ENCODE results near the gene LTBP1. TPM values are rescaled to one million over a fixed set of nuclear protein-coding genes. Genes with fewer than 3 reads are reported as not detected.

LTBP1 gene
- total and polyA plus RNA-seq, 10 of the 15 experiments (the other 5 are each of a cell fraction or from before 2014, with no cell fraction given): 0.01 to 0.28 (median 0.12) TPM; not detected in 2

DNA sequence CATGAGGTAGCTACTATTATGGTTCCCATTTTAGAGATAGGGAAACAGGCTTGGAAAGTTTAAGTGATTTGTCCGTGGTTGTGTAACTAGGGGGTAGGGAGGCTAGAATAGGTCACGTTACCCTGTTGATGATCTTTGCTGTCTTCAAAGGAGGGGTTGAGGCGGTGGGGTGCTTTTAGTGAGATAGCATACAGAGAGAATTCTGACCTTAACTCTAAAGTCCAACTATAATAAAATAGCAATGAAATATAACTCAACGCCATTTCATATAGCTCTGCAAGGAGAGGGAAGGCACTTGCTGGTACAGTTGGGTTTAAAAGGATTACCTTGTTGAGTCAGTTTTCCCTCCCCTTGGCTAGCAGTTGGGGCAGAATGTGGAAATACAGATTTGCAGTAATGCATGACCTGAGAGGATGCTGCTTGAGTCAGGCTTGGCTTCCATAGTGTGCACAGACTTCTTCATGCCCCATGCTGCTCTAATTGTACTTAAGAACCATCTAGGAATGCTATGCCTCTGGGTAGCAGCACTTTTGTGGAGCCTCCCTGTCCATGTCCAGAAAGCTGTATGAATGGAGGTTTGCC lies 143.9 kb downstream of the LTBP1 start:
- CTCF ChIA-PET: interaction anchor here (1.1 kb wide), 1 partner anchor 12 kb away, joined by 3 read pairs; no protein-coding TSS in a partner anchor
- Histone ChIP-seq H3K27me3 (replicated peaks in 1 of 2; ENCODE audit: control insufficient read depth in 2 of 2, insufficient read depth in 2 of 2, low read length in 1 of 2) (no peaks in the 10 kb centered on the region), H3K27ac (ENCODE audit: control insufficient read depth, insufficient read depth) (no peak overlapping the region), H3K4me2 (ENCODE audit: control insufficient read depth, insufficient read depth) (no peak overlapping the region), H3K4me3 (no peak overlapping the region), H3K36me3 (ENCODE audit: control insufficient read depth in 2 of 2, insufficient read depth in 2 of 2, low read length in 1 of 2) (no peaks in the 10 kb centered on the region), H3K9ac (ENCODE audit: control insufficient read depth, insufficient read depth, low read length) (no peak overlapping the region), H2AFZ (ENCODE audit: control insufficient read depth, low read depth, low read length) (no peak overlapping the region), H3K4me1 (ENCODE audit: control insufficient read depth, insufficient read depth, low read length) (no peaks in the 10 kb centered on the region), H3K79me2 (ENCODE audit: control insufficient read depth, insufficient read depth, low read length) (no peaks in the 10 kb centered on the region), H3K9me3 (replicated peaks; ENCODE audit: control insufficient read depth, insufficient read depth, low read length) (no peaks in the 10 kb centered on the region), H4K20me1 (ENCODE audit: control insufficient read depth, insufficient read depth) (no peaks in the 10 kb centered on the region)
- ATAC-seq (no peak), DNase-seq (ENCODE audit: low read depth, low spot score) (no peak), FAIRE-seq (no peak)
- in situ Hi-C loops (cut with MboI) (no loop called here), intact Hi-C loops (cut with micrococcal nuclease; ENCODE audit: unreplicated experiment) (no loop called here)
- SMC1A ChIA-PET (ENCODE audit: uncharacterized antibody, unreplicated experiment): no interaction called here
- RAD21 ChIA-PET (ENCODE audit: unreplicated experiment): no interaction called here
- 28% methylated on average over 4 of the region's 4 CpGs for WGBS (ENCODE audit: insufficient coverage, insufficient replicate concordance, low lambda C conversion rate, missing lambda C conversion rate)
- BruUV-seq (replicated peaks): no TSS peak
- POLR2A ChIA-PET: interaction anchor here (0.6 kb wide), 1 partner anchor 296 kb away, joined by 5 read pairs; no protein-coding TSS in a partner anchor
- TF ChIP-seq, protein P1, sequence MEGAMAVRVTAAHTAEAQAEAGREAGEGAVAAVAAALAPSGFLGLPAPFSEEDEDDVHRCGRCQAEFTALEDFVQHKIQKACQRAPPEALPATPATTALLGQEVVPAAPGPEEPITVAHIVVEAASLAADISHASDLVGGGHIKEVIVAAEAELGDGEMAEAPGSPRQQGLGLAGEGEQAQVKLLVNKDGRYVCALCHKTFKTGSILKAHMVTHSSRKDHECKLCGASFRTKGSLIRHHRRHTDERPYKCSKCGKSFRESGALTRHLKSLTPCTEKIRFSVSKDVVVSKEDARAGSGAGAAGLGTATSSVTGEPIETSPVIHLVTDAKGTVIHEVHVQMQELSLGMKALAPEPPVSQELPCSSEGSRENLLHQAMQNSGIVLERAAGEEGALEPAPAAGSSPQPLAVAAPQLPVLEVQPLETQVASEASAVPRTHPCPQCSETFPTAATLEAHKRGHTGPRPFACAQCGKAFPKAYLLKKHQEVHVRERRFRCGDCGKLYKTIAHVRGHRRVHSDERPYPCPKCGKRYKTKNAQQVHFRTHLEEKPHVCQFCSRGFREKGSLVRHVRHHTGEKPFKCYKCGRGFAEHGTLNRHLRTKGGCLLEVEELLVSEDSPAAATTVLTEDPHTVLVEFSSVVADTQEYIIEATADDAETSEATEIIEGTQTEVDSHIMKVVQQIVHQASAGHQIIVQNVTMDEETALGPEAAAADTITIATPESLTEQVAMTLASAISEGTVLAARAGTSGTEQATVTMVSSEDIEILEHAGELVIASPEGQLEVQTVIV (IDR thresholded peaks at IDR 0.05; ENCODE audit: borderline replicate concordance, partially characterized antibody): no peak
- TF ChIP-seq, protein P2, sequence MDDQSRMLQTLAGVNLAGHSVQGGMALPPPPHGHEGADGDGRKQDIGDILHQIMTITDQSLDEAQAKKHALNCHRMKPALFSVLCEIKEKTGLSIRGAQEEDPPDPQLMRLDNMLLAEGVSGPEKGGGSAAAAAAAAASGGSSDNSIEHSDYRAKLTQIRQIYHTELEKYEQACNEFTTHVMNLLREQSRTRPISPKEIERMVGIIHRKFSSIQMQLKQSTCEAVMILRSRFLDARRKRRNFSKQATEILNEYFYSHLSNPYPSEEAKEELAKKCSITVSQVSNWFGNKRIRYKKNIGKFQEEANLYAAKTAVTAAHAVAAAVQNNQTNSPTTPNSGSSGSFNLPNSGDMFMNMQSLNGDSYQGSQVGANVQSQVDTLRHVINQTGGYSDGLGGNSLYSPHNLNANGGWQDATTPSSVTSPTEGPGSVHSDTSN (IDR thresholded peaks at IDR 0.05; ENCODE audit: insufficient replicate concordance, low read depth, low read length): no peak
- TF ChIP-seq JUND (IDR thresholded peaks at IDR 0.05; ENCODE audit: low read depth, low read length) (no peak), PAX5 (IDR thresholded peaks at IDR 0.05; ENCODE audit: borderline replicate concordance, low read depth, low read length) (no peak), SMAD1 (IDR thresholded peaks at IDR 0.05; ENCODE audit: low read depth, partially characterized antibody) (no peak), CBX3 (IDR thresholded peaks at IDR 0.05; ENCODE audit: borderline replicate concordance, low read depth) (no peak), MTA3 (IDR thresholded peaks at IDR 0.05; ENCODE audit: borderline replicate concordance, low read length) (no peak), FOXM1 (IDR thresholded peaks at IDR 0.05; ENCODE audit: low read depth, low read length) (no peak), CBX5 (IDR thresholded peaks at IDR 0.05; ENCODE audit: low read depth) (no peak), RB1 (IDR thresholded peaks at IDR 0.05; ENCODE audit: borderline replicate concordance) (no peak), ASH2L (IDR thresholded peaks at IDR 0.05; ENCODE audit: borderline replicate concordance, low read depth) (no peak), LARP7 (IDR thresholded peaks at IDR 0.05) (no peak), TCF3 (IDR thresholded peaks at IDR 0.05; ENCODE audit: borderline replicate concordance, insufficient read depth, low read depth, low read length) (no peak)
- TF ChIP-seq, protein P3, sequence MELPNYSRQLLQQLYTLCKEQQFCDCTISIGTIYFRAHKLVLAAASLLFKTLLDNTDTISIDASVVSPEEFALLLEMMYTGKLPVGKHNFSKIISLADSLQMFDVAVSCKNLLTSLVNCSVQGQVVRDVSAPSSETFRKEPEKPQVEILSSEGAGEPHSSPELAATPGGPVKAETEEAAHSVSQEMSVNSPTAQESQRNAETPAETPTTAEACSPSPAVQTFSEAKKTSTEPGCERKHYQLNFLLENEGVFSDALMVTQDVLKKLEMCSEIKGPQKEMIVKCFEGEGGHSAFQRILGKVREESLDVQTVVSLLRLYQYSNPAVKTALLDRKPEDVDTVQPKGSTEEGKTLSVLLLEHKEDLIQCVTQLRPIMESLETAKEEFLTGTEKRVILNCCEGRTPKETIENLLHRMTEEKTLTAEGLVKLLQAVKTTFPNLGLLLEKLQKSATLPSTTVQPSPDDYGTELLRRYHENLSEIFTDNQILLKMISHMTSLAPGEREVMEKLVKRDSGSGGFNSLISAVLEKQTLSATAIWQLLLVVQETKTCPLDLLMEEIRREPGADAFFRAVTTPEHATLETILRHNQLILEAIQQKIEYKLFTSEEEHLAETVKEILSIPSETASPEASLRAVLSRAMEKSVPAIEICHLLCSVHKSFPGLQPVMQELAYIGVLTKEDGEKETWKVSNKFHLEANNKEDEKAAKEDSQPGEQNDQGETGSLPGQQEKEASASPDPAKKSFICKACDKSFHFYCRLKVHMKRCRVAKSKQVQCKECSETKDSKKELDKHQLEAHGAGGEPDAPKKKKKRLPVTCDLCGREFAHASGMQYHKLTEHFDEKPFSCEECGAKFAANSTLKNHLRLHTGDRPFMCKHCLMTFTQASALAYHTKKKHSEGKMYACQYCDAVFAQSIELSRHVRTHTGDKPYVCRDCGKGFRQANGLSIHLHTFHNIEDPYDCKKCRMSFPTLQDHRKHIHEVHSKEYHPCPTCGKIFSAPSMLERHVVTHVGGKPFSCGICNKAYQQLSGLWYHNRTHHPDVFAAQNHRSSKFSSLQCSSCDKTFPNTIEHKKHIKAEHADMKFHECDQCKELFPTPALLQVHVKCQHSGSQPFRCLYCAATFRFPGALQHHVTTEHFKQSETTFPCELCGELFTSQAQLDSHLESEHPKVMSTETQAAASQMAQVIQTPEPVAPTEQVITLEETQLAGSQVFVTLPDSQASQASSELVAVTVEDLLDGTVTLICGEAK (IDR thresholded peaks at IDR 0.05; ENCODE audit: borderline replicate concordance): no peak

Measured in GM12878 (cell line).